HepG2 (cell line): ENCODE results near the gene BTBD7. TPM values are rescaled to one million over a fixed set of nuclear protein-coding genes. Genes with fewer than 3 reads are reported as not detected.

Experiments
- ATAC-seq: fragments of 200-7000 bp; cut with Tn5 transposase; 3 replicates; pipeline ENCODE4 v1.9.1; 2020; ENCODE audit warnings: mild to moderate bottlenecking, moderate library complexity
- BruUV-seq: library from RNA; stranded (reverse); fragments of 400-500 nt; replicated peaks from 2 replicates; lab custom pipeline; 2021; lab: Mats Ljungman, UMichigan
- CTCF ChIA-PET: fragments of 300-600 bp; formaldehyde crosslinking; extraction: SDS; loops from one replicate; lab custom pipeline; 2021; ENCODE audit warnings: low total read pairs, inconsistent platforms, low intra/inter-chr PET ratio; lab: Yijun Ruan, JAX
- POLR2A ChIA-PET: fragments of 350-600 bp; sonication (Branson Sonifier 250); formaldehyde crosslinking; loops from one replicate; lab custom pipeline; 2020; ENCODE audit warnings: antibody characterized with exemption, inconsistent platforms; lab: Yijun Ruan, JAX
- DNase-seq: peaks from one replicate; pipeline ENCODE4 v3.0.0-alpha.2; 2015; ENCODE audit warnings: low spot score
- FAIRE-seq: peaks from 3 replicates; lab custom pipeline; 2011; peaks lifted over from hg19 to GRCh38; lab: Jason Lieb, UNC
- H2AFZ ChIP-seq: one replicate; pipeline ENCODE4 v1.6.1; 2011; ENCODE audit warnings: low read length, inconsistent platforms
- H3K27ac ChIP-seq: fragments of 300-600 bp; 3 replicates; pipeline ENCODE4 v1.8.0; 2011; ENCODE audit warnings: mixed run types, mild to moderate bottlenecking, mixed read lengths, low read length, inconsistent platforms; ENCODE audit not compliant: insufficient read depth; ENCODE audit errors: extremely low read length
- H3K27me3 ChIP-seq, 2 experiments: fragments of 200-600 bp in 1 of 2; 2 replicates in 1 of 2; 3 replicates in 1 of 2; pipeline versions ENCODE4 v1.6.0 to v1.8.0; 2011; ENCODE audit warnings: low read length in 2 of 2, mild to moderate bottlenecking in 2 of 2, moderate library complexity in 2 of 2, inconsistent platforms in 1 of 2; ENCODE audit not compliant: insufficient read depth in 2 of 2, control insufficient read depth in 1 of 2
- H3K36me3 ChIP-seq, 2 experiments: fragments of 200-600 bp in 1 of 2; replicated peaks in 1 of 2; 2 replicates in 1 of 2; 3 replicates in 1 of 2; pipeline versions ENCODE4 v1.5.1 to v1.8.0; 2011; ENCODE audit warnings: low read length in 2 of 2, inconsistent platforms in 1 of 2; ENCODE audit not compliant: insufficient read depth in 2 of 2, control insufficient read depth in 1 of 2
- H3K4me1 ChIP-seq: 2 replicates; pipeline ENCODE4 v1.5.1; 2012; ENCODE audit warnings: low read length, inconsistent platforms; ENCODE audit not compliant: insufficient read depth
- H3K4me2 ChIP-seq: 2 replicates; pipeline ENCODE4 v1.6.0; 2011; ENCODE audit warnings: low read depth, low read length, inconsistent platforms
- H3K4me3 ChIP-seq, 3 experiments: fragments of 200-600 bp in 1 of 3; sonication (generic), shearing (Covaris generic) in 1 of 3; replicated peaks in 1 of 3; 2 replicates each; pipeline ENCODE4 v1.5.1; 2011 to 2016; ENCODE audit warnings: low read length in 3 of 3, inconsistent platforms in 2 of 3, low read depth in 2 of 3, mild to moderate bottlenecking in 2 of 3, control low read depth in 1 of 3, mixed read lengths in 1 of 3; ENCODE audit not compliant: insufficient read depth in 1 of 3
- H3K79me2 ChIP-seq: one replicate; pipeline ENCODE4 v1.6.1; 2011; ENCODE audit warnings: low read length, inconsistent platforms; ENCODE audit not compliant: insufficient read depth
- H3K9ac ChIP-seq: 2 replicates; pipeline ENCODE4 v1.6.0; 2011; ENCODE audit warnings: mild to moderate bottlenecking, low read depth, low read length, inconsistent platforms; ENCODE audit not compliant: insufficient read depth
- H3K9me3 ChIP-seq: 2 replicates; pipeline ENCODE4 v1.5.1; 2012; ENCODE audit warnings: mild to moderate bottlenecking, low read length
- H4K20me1 ChIP-seq: 2 replicates; pipeline ENCODE4 v1.6.0; 2011; ENCODE audit warnings: inconsistent platforms, mild to moderate bottlenecking, low read length, moderate library complexity; ENCODE audit not compliant: insufficient read depth
- KDM5B ChIP-seq: sonication (generic); formaldehyde crosslinking; IDR thresholded peaks from 2 replicates; pipeline ENCODE4 v1.4.0; 2020; ENCODE audit warnings: missing genetic modification reagents, mild to moderate bottlenecking, borderline replicate concordance
- MYC ChIP-seq: sonication (generic); formaldehyde crosslinking; IDR thresholded peaks from 2 replicates; pipeline ENCODE4 v1.9.0; 2021; ENCODE audit warnings: missing genetic modification reagents, borderline replicate concordance
- SMARCE1 ChIP-seq: fragments of 450-650 bp; IDR thresholded peaks from 2 replicates; pipeline ENCODE4 v1.6.1; 2017; ENCODE audit warnings: borderline replicate concordance
- TRAFD1 ChIP-seq: sonication (generic); formaldehyde crosslinking; IDR thresholded peaks from 2 replicates; pipeline ENCODE4 v1.5.1; 2020; ENCODE audit warnings: missing genetic modification reagents, mild to moderate bottlenecking, borderline replicate concordance
- ZNF225 ChIP-seq: sonication (generic); formaldehyde crosslinking; IDR thresholded peaks from 2 replicates; pipeline ENCODE4 v1.4.0; 2020; ENCODE audit warnings: mild to moderate bottlenecking, missing genetic modification reagents
- ZNF230 ChIP-seq: sonication (generic); formaldehyde crosslinking; IDR thresholded peaks from 2 replicates; pipeline ENCODE4 v1.4.0; 2020; ENCODE audit warnings: mild to moderate bottlenecking, missing genetic modification reagents
- ZNF512 ChIP-seq: sonication (generic); formaldehyde crosslinking; IDR thresholded peaks from 2 replicates; pipeline ENCODE4 v1.4.0; 2020; ENCODE audit warnings: mild to moderate bottlenecking, missing genetic modification reagents
- WGBS: methylation state at CpG from one replicate; pipeline ENCODE4 v1.1.6; 2017; ENCODE audit warnings: low lambda C conversion rate; 5-methylcytosine and 5-hydroxymethylcytosine counted together
- in situ Hi-C: cut with HindIII; loops from 2 replicates; pipeline ENCODE4 v1.10.0; 2017; ENCODE audit warnings: low pct_unique_long_range_greater_than_20kb; ENCODE audit not compliant: extremely low pct_ligation_motif_present
- intact Hi-C: fragments of 100-400 bp; cut with micrococcal nuclease; formaldehyde crosslinking; loops from one replicate; pipeline ENCODE4 v1.10.0; 2022; ENCODE audit not compliant: unreplicated experiment
- polyA plus RNA-seq, 8 experiments: library from polyadenylated mRNA; depleted of rRNA in 3 of 8; stranded (reverse) in 7 of 8; unstranded in 1 of 8; fragments of >200 nt; fragmentation: Illumina TruSeq in 4 of 8; extraction: Trizol in 4 of 8; gene quantifications; 2 replicates each; pipeline versions ENCODE4 v1.2.1 to v1.2.3, GENCODE V29; 2011 to 2016; ENCODE audit warnings: low read depth in 4 of 8, missing spikeins in 1 of 8, mixed read lengths in 1 of 8; ENCODE audit not compliant: insufficient read depth in 1 of 8
- total RNA-seq, 5 experiments: library from RNA; depleted of rRNA; stranded (reverse); fragments of >200 nt; fragmentation: Illumina TruSeq; extraction: Trizol; gene quantifications; 2 replicates each; pipeline ENCODE4 v1.2.3, GENCODE V29; 2016; ENCODE audit warnings: low read depth in 1 of 5

The BTBD7 gene
- total and polyA plus RNA-seq, 2 of the 13 experiments (the other 11 are each of a cell fraction or from before 2014, with no cell fraction given): 11.6 to 15.2 TPM

GRCh38 chr14:93303659-93304058, 29.2 kb downstream of the BTBD7 start:
- ChIA-PET CTCF (no interaction called here), POLR2A (no interaction called here)
- no peak overlapping the region for H3K9ac ChIP-seq
- 89% methylated on average over 3 of the region's 3 CpGs for WGBS
- H3K27ac ChIP-seq: no peak overlapping the region
- FAIRE-seq (no peak), ATAC-seq (no peak), DNase-seq (no peak)
- in situ Hi-C loops: no loop called here
- H3K4me1 ChIP-seq: peaks cover 12% of the 10 kb centered on the region
- TF ChIP-seq ZNF230 (CRISPR knock-in tag) (no peak), KDM5B (CRISPR knock-in tag) (no peak), ZNF225 (no peak)
- H3K4me2 ChIP-seq: no peak overlapping the region
- intact Hi-C loops: no loop called here
- no peaks in the 10 kb centered on the region; a peak in 1 of 5 replicates for H3K27me3 ChIP-seq
- H2AFZ ChIP-seq: no peak overlapping the region
- H4K20me1 ChIP-seq: peaks cover 11% of the 10 kb centered on the region; the same call in 1 of the 2 replicates
- no peaks in the 10 kb centered on the region for H3K9me3 ChIP-seq
- BruUV-seq: no TSS peak
- no peak overlapping the region for H3K4me3 ChIP-seq
- H3K79me2 ChIP-seq: peaks cover 48% of the 10 kb centered on the region
- no peaks in the 10 kb centered on the region; a peak in 1 of 5 replicates for H3K36me3 ChIP-seq

- Histone ChIP-seq H3K9ac (no peak overlapping the region), H3K4me3 (no peak overlapping the region), H3K4me2 (no peak overlapping the region), H3K36me3 (no peaks in the 10 kb centered on the region; a peak in 1 of 5 replicates), H3K27me3 (no peaks in the 10 kb centered on the region; a peak in 1 of 5 replicates), H3K79me2 (peaks cover 45% of the 10 kb centered on the region), H2AFZ (no peak overlapping the region), H4K20me1 (peaks cover 11% of the 10 kb centered on the region; the same call in 1 of the 2 replicates), H3K27ac (no peak overlapping the region), H3K4me1 (peaks cover 12% of the 10 kb centered on the region), H3K9me3 (no peaks in the 10 kb centered on the region)
- POLR2A ChIA-PET: no interaction called here
- intact Hi-C loops: no loop called here
- BruUV-seq: no TSS peak
- ATAC-seq (no peak), DNase-seq (no peak), FAIRE-seq (no peak)
- CTCF ChIA-PET: no interaction called here
- in situ Hi-C loops: no loop called here
- 98% methylated on average over 12 of the region's 12 CpGs for WGBS
- TF ChIP-seq SMARCE1: no peak
- TF ChIP-seq MYC (CRISPR knock-in tag): no peak
- TF ChIP-seq ZNF512: no peak
- TF ChIP-seq TRAFD1 (CRISPR knock-in tag): no peak
Measured at GRCh38 chr14:93302688-93303581, 29.9 kb downstream of the BTBD7 start.
